22Rv1 (cell line): ENCODE results near the gene SMAD6.

Source experiments
- ZFX ChIP-seq: fragments of 450-650 bp; IDR thresholded peaks from 2 replicates; pipeline ENCODE4 v1.6.1; 2017; ENCODE audit warnings: antibody characterized with exemption, borderline replicate concordance
- TF ChIP-seq, protein P1 (sequence below): fragments of 450-650 bp; IDR thresholded peaks from 2 replicates; pipeline ENCODE4 v1.5.1; 2017; ENCODE audit warnings: mild to moderate bottlenecking

- TF ChIP-seq, protein P1, sequence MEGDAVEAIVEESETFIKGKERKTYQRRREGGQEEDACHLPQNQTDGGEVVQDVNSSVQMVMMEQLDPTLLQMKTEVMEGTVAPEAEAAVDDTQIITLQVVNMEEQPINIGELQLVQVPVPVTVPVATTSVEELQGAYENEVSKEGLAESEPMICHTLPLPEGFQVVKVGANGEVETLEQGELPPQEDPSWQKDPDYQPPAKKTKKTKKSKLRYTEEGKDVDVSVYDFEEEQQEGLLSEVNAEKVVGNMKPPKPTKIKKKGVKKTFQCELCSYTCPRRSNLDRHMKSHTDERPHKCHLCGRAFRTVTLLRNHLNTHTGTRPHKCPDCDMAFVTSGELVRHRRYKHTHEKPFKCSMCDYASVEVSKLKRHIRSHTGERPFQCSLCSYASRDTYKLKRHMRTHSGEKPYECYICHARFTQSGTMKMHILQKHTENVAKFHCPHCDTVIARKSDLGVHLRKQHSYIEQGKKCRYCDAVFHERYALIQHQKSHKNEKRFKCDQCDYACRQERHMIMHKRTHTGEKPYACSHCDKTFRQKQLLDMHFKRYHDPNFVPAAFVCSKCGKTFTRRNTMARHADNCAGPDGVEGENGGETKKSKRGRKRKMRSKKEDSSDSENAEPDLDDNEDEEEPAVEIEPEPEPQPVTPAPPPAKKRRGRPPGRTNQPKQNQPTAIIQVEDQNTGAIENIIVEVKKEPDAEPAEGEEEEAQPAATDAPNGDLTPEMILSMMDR: no peak
- TF ChIP-seq ZFX: no peak
Observed at GRCh38 chr15:66764072-66764786, 62.2 kb downstream of the SMAD6 start.
